ENCODE measurements around the gene EPYC. TPM values are rescaled to one million over a fixed set of nuclear protein-coding genes. Genes with fewer than 3 reads are reported as not detected.

The EPYC gene
- total RNA-seq, 1 experiment from 2014 or later: not detected

DNA sequence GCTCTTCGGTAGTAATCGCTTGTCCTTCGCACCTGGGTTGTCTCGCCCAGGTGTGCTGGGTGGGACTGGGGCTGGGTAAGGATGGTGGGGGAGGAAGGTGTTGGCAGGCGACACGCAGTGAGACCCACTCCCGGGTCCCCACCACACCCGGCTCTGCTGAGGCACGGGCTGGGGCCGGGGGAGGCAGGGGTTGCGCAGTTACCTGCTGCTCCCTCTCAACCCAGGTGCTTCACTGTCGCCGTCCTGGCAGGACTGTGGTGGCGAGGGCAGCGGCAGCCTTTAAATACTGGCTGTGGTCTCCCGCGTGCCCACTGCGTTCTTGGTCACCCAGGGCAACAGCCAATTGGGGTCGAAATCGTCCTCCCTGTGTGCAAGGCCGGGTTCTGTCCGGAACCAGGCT is 49.9 kb downstream of the EPYC start, which contains the start of gene CCER1:
Gene CCER1 (minus strand): TSS at position 256 of the 400 bp plus-strand sequence. CDS start 434 bp downstream, outside the sequence.
- ChIA-PET POLR2A (ENCODE audit: low non-redundant PET) (no interaction called here), CTCF (no interaction called here)
- intact Hi-C loops (cut with micrococcal nuclease; ENCODE audit: unreplicated experiment): no loop called here
- Histone ChIP-seq H3K4me1 (ENCODE audit: insufficient read depth, low read length, poor library complexity, severe bottlenecking) (no peaks in the 10 kb centered on the region), H3K4me3 (ENCODE audit: low read depth, low read length, poor library complexity, severe bottlenecking) (no peak within 1 kb of the TSS), H3K9me3 (ENCODE audit: low read depth, low read length, poor library complexity, severe bottlenecking) (no peaks in the 10 kb centered on the region), H3K27me3 (replicated peaks; ENCODE audit: insufficient read depth, low read depth, low read length, poor library complexity) (no peaks in the 10 kb centered on the region), H3K27ac (ENCODE audit: low read depth, low read length, poor library complexity, severe bottlenecking) (no peak within 1 kb of the TSS), H3K36me3 (ENCODE audit: insufficient read depth, low read length, poor library complexity, severe bottlenecking) (no peaks in the 10 kb centered on the region)
- no peak for DNase-seq (ENCODE audit: low spot score)
- BruUV-seq (replicated peaks): no TSS peak
- TF ChIP-seq, protein P1, sequence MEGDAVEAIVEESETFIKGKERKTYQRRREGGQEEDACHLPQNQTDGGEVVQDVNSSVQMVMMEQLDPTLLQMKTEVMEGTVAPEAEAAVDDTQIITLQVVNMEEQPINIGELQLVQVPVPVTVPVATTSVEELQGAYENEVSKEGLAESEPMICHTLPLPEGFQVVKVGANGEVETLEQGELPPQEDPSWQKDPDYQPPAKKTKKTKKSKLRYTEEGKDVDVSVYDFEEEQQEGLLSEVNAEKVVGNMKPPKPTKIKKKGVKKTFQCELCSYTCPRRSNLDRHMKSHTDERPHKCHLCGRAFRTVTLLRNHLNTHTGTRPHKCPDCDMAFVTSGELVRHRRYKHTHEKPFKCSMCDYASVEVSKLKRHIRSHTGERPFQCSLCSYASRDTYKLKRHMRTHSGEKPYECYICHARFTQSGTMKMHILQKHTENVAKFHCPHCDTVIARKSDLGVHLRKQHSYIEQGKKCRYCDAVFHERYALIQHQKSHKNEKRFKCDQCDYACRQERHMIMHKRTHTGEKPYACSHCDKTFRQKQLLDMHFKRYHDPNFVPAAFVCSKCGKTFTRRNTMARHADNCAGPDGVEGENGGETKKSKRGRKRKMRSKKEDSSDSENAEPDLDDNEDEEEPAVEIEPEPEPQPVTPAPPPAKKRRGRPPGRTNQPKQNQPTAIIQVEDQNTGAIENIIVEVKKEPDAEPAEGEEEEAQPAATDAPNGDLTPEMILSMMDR (conservative IDR thresholded peaks at IDR 0.05; ENCODE audit: low read depth, low read length): no peak
- no peak for TF ChIP-seq EZH2 (IDR thresholded peaks at IDR 0.05; ENCODE audit: borderline replicate concordance, low read depth, low read length, poor library complexity, severe bottlenecking)

DNA sequence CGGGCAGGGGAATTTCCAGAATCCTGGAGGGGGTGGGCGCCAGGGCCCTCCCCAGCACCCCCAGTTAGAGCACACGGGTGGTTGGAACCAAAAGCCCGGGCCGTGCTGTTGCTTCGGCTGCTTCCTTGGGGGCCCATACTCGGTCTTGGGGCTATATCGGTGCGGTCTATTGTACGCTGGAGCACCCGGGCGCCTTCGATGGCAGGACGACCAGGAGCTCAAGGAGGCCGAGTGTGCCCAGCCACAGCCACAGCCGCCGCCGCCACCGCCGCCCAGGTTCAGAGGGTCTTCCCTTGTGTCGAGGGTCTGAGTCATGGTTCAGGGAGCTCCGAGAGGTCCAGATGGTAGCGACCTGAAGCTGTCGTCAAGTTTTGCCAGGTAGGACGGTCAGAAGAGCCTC is 50.3 kb downstream of the EPYC start:
- no peak for DNase-seq (ENCODE audit: low spot score)
- Histone ChIP-seq H3K27me3 (replicated peaks; ENCODE audit: insufficient read depth, low read depth, low read length, poor library complexity) (no peaks in the 10 kb centered on the region), H3K27ac (ENCODE audit: low read depth, low read length, poor library complexity, severe bottlenecking) (no peak overlapping the region), H3K9me3 (ENCODE audit: low read depth, low read length, poor library complexity, severe bottlenecking) (no peaks in the 10 kb centered on the region), H3K4me1 (ENCODE audit: insufficient read depth, low read length, poor library complexity, severe bottlenecking) (no peaks in the 10 kb centered on the region), H3K4me3 (ENCODE audit: low read depth, low read length, poor library complexity, severe bottlenecking) (no peak overlapping the region), H3K36me3 (ENCODE audit: insufficient read depth, low read length, poor library complexity, severe bottlenecking) (no peaks in the 10 kb centered on the region)
- no peak for TF ChIP-seq EZH2 (IDR thresholded peaks at IDR 0.05; ENCODE audit: borderline replicate concordance, low read depth, low read length, poor library complexity, severe bottlenecking)
- TF ChIP-seq, protein P1 (conservative IDR thresholded peaks at IDR 0.05; ENCODE audit: low read depth, low read length): no peak
- POLR2A ChIA-PET (ENCODE audit: low non-redundant PET): no interaction called here
- no TSS peak for BruUV-seq (replicated peaks)
- intact Hi-C loops (cut with micrococcal nuclease; ENCODE audit: unreplicated experiment): no loop called here
- CTCF ChIA-PET: no interaction called here

DNA sequence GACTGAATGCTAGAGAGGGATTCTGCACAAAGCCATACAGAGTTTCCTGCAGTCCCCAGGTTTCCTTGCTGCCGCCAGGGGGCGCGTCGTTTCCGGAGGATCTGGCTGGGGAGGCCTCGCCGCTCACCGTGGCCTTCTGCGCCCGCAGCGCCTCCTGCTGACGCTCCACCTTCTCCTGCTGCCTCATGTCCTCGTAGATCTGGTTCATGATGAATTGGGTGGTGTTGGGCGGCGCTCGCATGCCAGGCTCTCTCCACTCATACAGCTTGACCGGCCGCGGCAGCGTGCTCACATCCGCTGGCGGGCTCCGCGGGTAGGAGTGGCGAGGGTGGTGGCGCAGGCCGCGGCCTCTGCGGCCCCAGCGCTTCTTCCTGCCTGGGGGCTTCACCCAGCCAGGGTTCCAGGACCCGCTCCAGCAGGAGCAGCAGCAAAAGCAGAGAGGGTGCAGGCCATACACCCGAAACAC is 50.8 kb downstream of the EPYC start:
- BruUV-seq (replicated peaks): no TSS peak
- peak; percentile 10 for DNase-seq (ENCODE audit: low spot score)
- no peaks in the 10 kb centered on the region for H3K9me3 ChIP-seq (ENCODE audit: low read depth, low read length, poor library complexity, severe bottlenecking)
- CTCF ChIA-PET: no interaction called here
- no peak overlapping the region for H3K4me3 ChIP-seq (ENCODE audit: low read depth, low read length, poor library complexity, severe bottlenecking)
- intact Hi-C loops (cut with micrococcal nuclease; ENCODE audit: unreplicated experiment): no loop called here
- H3K27me3 ChIP-seq (replicated peaks; ENCODE audit: insufficient read depth, low read depth, low read length, poor library complexity): no peaks in the 10 kb centered on the region
- POLR2A ChIA-PET (ENCODE audit: low non-redundant PET): no interaction called here
- H3K27ac ChIP-seq (ENCODE audit: low read depth, low read length, poor library complexity, severe bottlenecking): no peak overlapping the region
- TF ChIP-seq, protein P1 (conservative IDR thresholded peaks at IDR 0.05; ENCODE audit: low read depth, low read length): peak; percentile 33; the same call in 1 of the 2 replicates
- no peak for TF ChIP-seq EZH2 (IDR thresholded peaks at IDR 0.05; ENCODE audit: borderline replicate concordance, low read depth, low read length, poor library complexity, severe bottlenecking)
- H3K4me1 ChIP-seq (ENCODE audit: insufficient read depth, low read length, poor library complexity, severe bottlenecking): no peaks in the 10 kb centered on the region
- no peaks in the 10 kb centered on the region for H3K36me3 ChIP-seq (ENCODE audit: insufficient read depth, low read length, poor library complexity, severe bottlenecking)
